ENCODE data around the gene MAGEC3.

DNA sequence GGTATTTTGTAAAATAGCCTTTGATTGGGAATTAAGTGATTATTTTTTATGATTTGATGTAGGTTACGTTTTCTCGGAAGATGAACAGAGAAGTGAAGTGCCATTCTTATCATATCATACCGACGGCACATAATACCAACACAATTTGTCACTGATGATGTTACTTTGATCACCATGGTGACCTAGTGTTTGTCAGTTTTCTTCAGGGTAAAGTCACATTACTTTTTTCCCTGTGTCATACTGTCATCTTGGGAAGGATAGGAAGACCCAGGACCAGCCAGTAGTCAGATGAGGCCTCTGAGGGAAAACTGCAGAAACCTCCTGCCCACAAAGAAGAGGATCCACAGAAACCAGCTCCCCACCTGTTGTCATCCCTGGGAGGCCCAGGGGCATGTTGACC is 64.2 kb downstream of the MAGEC3 start:
- TF ChIP-seq POLR2AphosphoS5 (IDR thresholded peaks at IDR 0.05) (no peak), EP300 (IDR thresholded peaks at IDR 0.05) (no peak), POLR2A (IDR thresholded peaks at IDR 0.05) (no peak)
- TF ChIP-seq, protein P1, sequence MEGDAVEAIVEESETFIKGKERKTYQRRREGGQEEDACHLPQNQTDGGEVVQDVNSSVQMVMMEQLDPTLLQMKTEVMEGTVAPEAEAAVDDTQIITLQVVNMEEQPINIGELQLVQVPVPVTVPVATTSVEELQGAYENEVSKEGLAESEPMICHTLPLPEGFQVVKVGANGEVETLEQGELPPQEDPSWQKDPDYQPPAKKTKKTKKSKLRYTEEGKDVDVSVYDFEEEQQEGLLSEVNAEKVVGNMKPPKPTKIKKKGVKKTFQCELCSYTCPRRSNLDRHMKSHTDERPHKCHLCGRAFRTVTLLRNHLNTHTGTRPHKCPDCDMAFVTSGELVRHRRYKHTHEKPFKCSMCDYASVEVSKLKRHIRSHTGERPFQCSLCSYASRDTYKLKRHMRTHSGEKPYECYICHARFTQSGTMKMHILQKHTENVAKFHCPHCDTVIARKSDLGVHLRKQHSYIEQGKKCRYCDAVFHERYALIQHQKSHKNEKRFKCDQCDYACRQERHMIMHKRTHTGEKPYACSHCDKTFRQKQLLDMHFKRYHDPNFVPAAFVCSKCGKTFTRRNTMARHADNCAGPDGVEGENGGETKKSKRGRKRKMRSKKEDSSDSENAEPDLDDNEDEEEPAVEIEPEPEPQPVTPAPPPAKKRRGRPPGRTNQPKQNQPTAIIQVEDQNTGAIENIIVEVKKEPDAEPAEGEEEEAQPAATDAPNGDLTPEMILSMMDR (IDR thresholded peaks at IDR 0.05) = no peak
